GM12872 (cell line): ENCODE data around the gene KDM7A.

Source experiments
- TF ChIP-seq, protein P1 (sequence below): IDR thresholded peaks from 3 replicates; pipeline ENCODE4 v1.5.1; 2011; ENCODE audit warnings: low read depth, mild to moderate bottlenecking, low read length, moderate library complexity; ENCODE audit not compliant: insufficient read depth

Gene KDM7A

GRCh38 chr7:140196361-140197217 is 19.8 kb upstream of the KDM7A start:
- TF ChIP-seq, protein P1, sequence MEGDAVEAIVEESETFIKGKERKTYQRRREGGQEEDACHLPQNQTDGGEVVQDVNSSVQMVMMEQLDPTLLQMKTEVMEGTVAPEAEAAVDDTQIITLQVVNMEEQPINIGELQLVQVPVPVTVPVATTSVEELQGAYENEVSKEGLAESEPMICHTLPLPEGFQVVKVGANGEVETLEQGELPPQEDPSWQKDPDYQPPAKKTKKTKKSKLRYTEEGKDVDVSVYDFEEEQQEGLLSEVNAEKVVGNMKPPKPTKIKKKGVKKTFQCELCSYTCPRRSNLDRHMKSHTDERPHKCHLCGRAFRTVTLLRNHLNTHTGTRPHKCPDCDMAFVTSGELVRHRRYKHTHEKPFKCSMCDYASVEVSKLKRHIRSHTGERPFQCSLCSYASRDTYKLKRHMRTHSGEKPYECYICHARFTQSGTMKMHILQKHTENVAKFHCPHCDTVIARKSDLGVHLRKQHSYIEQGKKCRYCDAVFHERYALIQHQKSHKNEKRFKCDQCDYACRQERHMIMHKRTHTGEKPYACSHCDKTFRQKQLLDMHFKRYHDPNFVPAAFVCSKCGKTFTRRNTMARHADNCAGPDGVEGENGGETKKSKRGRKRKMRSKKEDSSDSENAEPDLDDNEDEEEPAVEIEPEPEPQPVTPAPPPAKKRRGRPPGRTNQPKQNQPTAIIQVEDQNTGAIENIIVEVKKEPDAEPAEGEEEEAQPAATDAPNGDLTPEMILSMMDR = no peak

GRCh38 chr7:140195859-140196258 is 19.1 kb upstream of the KDM7A start:
- TF ChIP-seq, protein P1 = no peak

DNA sequence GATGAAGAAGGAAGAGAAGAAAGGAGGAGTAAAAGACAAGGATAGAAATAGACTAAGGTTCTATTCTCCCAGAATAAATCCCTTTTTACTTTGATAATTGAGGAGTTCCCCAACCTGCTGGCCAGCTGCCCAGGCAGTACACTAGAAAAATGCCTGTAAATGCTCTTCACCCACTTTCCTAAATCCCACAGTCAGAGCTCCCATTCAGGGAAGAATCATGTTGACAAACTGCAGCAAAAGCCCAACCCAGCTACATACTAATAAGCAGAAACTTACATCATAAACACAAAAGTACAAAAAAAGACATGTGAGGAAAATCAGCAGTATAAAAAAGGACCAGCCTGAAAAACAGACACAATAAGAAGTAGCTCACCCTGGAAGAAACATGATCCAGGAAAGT is 15.8 kb upstream of the KDM7A start:
- TF ChIP-seq, protein P1 = no peak

- TF ChIP-seq, protein P1 = no peak
Measured at GRCh38 chr7:140192176-140192575, 15.4 kb upstream of the KDM7A start.

DNA sequence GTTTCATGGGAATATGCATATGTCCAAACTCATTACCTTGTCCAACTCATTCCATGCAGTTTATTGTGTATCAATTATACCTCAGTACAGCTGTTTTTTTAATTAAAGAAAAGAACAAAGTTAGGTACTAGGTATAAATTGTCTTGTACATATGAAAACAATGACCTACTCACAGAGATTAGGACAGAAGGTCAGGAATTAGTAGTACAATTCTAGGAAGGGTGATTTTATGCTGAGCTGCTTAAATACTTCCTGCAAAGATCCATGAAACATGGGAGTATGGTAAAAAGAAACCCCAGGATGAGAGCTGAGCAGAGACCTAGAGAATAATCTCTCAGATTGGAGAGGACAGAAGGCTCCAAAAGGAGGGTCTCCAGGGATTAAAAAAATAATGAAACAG is 13.8 kb upstream of the KDM7A start:
- TF ChIP-seq, protein P1 = no peak

- TF ChIP-seq, protein P1 = no peak
Measured at GRCh38 chr7:140189917-140190316, 13.1 kb upstream of the KDM7A start.

- TF ChIP-seq, protein P1 = no peak
Measured at GRCh38 chr7:140182917-140183316, 6.1 kb upstream of the KDM7A start.
